HG02884 (cell line): ENCODE measurements around the gene SLC12A1.

Experiments used
- ATAC-seq: cut with Tn5 transposase; IDR thresholded peaks from one replicate; pipeline ENCODE4 v1.9.1; 2021; ENCODE audit warnings: mild to moderate bottlenecking, moderate library complexity; ENCODE audit not compliant: unreplicated experiment

The SLC12A1 gene

DNA sequence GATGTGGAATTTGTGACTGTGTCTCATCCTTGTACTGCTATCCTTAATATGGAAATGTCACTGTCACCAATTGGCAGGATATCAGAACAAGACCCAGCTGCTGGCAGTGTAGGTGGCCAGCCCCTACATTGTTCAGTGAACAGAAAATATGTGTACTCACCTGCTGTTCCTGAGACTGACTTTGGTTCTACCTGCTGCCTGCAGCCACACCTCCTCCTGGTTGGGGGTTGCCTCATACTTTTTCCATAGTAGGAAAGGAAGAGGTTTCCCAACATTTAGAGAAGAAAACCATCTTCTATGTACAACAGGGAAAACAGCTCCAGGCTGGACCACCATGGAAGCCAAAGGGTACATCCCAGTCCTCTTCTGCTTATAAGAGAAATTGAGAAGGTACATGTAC lies 35.9 kb downstream of the SLC12A1 start:
- ATAC-seq = no peak

DNA sequence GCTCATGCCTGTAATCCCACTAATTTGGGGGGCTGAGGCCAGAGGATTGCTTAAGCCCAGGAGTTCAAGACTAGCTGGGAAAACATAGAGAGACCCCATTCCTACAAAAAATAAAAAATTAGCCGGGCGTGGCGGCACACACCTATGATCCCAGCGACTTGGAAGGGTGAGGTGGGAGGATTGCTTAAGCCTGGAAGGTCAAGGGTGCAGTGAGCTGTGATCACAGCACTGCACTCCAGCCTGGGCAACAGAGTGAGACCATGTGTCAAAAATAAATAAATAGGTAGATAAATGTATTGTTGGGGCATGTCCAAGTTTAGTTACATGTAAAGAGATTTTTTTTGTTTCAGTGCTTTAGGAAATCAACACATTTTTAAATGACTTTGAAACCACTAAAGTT lies 36.4 kb downstream of the SLC12A1 start:
- no peak for ATAC-seq

DNA sequence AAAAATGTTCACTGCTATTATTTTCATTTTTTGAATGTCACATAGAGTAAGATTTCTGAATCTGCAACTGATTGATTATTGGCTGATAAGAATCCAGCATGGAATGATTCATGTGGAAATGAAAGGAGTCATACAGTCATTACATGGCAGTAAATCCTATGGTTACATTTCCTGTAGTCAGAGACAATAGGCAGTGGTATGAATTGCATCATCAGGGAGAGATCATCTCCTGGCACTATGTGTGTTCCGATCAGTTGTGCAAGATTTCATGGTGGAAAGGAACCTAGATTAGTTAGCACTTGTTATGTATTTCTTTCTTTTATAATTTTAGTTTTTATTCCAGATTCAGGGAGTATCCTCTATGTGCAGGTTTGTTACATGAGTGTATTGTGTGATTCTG lies 38.8 kb downstream of the SLC12A1 start:
- no peak for ATAC-seq

DNA sequence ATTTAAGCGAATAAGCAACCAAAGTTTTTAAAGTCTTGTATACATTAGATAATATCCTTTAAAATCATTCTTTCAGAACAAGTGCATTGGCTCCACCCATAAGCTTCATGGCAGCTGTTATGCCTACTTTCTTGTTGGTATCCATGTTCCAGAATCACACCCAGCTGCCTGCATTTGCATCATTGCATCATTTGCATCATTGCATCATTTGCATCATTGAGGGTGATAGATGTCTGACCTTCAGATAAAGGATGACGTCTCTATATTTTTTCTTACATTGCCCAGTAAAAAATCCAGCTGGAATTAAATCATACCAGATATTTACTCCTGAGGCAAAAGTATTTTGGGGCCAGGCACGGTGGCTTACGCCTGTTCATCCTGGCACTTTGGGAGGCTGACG lies 42.3 kb downstream of the SLC12A1 start:
- no peak for ATAC-seq

DNA sequence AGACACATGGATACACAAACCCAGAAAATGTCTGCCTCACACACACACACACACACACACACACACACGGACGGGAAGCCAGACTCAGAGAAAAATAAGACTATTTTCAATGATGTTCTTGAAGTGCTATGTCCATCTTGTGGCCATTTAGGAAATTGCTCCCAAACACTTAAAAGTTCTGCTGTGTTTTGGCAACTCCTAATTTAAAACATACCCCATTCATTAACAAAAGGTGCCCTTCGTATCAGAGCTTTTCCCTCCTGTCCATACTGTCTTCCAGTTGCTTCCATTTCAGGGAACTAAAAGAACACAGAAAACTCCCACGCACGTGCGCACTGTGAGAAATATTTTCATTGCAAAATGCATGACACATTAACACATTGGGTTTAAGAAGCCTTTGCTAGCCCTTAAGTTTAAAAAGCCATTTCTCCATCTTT lies 44.6 kb downstream of the SLC12A1 start:
- no peak for ATAC-seq

DNA sequence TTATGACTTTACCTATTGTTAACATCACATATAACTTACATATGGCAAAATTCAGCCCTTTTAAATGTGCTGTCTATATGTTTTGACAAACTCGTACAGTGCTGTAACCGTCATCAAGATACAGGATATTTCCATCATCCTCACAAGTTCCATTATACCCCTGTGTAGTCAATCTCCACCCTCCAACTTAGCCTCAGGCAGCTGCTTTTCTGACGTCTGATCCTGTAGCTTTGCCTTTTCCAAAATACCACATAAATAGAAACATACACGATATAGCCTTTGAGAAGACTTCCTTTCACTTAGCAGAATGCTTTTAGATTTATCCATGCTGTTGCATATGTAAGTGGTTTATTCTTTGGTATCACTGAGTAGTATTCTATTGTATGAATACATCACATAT lies 47.1 kb downstream of the SLC12A1 start:
- ATAC-seq = no peak

DNA sequence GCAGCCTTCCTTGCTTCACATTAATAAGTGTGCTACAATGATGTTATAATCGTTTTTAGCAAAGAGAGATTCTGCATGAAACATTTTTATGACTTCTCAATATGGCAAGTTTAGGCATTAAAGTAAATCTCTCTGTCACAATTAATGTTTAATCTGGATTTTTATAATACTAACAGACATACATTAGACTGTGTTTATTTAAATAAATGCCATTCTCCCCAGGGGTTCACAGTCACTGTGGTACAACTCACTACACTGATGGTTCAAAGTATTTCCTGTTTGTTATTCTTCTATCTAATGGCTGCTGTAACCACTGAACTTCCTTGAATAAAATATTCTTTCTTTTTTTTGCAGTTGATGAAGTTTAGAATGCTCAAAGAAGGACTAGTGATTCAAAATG lies 59.0 kb downstream of the SLC12A1 start:
- ATAC-seq = no peak

DNA sequence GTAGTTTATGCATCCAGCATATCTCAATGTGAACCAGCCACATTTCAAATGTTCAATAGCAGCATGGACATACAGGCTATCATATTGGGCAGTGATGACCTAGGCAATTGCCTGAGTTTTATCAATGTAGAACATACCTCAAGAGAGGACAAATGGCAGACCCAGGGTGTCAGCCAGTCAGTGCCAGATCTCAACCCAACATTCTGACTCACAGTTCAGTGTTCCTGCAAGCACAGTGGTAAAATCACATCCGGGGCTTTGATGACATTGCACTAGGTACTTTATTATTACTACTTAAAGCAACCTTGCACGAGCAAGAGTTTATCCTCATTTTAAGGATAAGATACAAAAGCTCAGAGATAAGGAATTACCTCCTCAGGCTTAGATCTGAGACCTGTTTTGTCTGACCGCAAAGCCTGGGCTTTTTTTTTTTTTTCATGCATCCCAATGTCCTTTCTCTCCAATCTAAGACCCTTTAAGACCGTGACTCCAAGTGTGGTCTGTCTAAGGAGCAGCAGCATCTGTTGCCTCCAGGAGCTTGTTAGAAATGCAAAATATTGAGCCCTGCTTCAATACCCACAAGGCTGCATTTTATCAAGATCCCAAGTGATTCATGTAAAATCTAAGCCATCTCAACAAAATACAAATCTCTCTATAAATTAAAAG lies 60.1 kb downstream of the SLC12A1 start:
- ATAC-seq = no peak

DNA sequence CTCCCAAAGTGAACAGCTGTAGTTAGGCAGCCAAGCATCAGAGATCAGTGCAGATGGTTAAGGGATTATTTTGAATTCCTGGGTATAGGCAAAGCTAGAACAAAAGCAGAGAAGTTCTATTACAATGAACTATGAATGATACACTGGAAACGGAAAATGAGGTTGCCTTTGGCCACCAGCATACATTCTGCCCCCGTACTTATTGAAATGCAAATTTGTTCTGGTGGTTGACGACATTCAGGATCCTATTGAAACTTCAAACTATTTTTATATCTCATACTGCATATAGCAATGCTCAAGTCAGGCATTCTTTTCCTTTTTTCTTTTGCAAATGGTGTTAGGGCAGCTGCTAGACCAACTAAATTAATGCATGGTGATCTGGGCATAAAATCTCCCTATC lies 61.7 kb downstream of the SLC12A1 start:
- ATAC-seq = no peak

DNA sequence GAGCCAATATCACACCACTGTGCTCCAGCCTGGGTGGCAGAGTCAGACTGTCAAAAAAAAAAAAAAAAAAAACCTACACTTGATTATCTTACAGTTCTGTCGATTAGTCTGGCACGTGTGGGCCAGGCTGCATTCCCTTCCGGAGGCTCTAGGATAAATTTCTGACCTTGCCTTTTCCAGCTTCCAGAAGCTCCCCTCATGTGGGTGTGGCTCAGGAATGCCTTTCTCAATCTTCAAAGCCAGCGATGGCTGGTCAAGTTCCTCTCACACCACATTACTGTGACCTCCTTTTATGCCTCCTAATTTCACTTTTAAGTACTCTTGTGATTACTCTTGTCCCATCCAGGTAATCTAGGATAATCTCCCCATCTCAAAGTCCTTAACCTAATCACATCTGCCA lies 66.9 kb downstream of the SLC12A1 start:
- ATAC-seq = no peak

DNA sequence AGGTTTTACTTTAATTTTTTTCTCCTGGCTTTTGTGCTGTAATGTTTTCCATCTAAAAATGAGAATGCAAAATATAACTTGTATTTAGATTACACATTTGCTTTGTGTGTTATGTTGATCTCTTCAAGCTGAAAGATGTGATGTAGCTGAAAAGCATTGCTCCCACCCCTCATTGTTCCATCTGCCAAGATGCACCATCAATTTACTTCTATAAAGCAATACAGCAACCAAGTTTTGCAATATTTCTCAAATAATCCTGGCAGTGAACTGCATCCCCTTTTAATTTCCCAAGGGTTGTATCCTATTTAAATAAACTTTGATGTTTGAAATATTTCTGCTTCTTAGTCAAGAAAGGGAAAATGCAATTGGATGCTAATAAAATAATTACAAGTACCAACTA lies 72.6 kb downstream of the SLC12A1 start:
- ATAC-seq = no peak

DNA sequence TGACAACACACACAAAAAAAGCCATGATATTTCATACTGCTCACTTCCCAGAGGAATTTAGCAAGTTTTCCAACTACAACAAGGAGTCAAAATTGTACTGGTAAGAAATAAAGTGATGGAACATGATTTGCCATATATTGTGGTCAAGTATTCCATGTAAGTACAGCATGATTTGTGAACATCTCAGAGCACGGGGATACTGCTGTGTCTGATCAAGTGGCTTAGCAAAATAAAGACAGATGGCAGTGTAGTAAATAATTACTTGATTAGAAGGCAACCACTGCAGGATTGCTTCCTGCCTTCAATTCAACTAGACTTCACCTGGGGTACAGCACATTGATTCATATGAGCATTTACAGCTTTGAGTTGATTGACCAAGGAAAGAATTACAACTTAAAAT lies 73.5 kb downstream of the SLC12A1 start:
- ATAC-seq = no peak

DNA sequence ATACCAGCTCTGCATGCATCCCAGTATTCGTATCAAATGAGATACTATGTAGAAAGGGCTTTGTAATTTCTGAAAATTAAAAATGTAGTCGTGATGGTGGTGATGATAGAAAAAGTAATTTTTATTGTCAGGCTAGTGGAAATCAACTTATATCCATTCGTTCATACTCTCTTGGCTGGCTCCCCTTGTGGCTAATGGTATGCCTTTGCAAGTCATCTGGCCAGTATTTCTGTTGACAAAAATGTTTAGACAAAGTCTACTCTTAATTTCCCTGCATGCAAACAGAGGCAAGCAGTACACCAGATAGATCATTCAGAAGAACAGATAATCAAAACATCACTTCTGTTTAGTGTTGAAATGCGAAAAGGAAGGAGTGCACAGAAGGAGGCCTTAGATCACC lies 75.6 kb downstream of the SLC12A1 start:
- ATAC-seq = no peak

DNA sequence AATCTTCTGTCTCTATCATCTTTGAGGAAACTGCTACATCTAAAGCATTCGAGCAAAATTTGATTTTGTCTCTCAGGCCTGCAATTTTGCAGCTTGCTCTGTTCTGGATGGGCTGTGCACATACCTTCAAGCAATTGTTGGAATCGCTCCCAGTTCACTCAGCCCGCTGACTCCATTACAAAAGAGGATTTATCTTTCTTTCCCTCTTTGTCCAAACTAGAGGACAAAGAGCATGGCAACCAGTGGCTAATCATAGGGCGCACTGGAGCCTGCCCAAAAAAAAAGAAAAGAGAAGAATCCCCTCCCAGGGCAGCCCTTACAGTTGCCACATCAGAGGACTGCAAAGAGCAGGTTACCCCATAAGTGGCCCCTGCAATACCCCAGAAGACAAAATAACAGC lies 76.1 kb downstream of the SLC12A1 start:
- ATAC-seq = no peak

DNA sequence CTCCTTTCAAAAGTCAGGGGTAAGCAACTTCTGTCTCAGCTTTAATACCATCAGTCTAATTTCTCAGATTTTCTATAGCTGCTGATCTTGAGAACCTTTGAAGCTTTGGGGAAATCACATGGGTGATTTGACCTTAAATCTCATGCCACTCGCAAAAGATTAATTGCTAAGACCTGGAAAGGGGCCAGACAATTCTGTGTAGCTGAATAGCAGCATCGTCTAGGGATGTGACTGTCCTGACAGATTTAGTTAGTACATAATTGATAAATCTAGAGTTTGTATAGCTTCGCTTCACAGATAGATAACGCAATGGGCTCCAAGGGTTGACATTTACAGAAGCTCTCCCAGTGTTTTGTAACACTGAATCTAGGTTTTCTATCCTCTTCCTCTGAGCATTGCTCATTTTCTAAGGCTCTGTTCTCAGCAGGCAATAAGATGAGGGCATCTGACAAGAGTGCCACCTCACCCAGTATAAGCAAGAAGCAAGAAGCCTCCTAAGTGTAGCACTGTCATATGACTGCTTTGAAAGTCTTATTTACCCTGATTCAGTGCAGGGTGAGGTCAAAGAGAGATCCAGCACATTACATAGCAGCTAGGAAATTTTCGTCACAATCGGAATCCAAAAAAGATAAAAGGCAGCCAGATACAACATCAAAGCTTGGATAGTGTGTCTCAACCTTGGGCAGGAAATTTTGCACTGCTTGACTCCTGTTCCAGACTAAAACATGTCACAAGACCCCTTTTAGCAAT lies 77.5 kb downstream of the SLC12A1 start:
- ATAC-seq = no peak

DNA sequence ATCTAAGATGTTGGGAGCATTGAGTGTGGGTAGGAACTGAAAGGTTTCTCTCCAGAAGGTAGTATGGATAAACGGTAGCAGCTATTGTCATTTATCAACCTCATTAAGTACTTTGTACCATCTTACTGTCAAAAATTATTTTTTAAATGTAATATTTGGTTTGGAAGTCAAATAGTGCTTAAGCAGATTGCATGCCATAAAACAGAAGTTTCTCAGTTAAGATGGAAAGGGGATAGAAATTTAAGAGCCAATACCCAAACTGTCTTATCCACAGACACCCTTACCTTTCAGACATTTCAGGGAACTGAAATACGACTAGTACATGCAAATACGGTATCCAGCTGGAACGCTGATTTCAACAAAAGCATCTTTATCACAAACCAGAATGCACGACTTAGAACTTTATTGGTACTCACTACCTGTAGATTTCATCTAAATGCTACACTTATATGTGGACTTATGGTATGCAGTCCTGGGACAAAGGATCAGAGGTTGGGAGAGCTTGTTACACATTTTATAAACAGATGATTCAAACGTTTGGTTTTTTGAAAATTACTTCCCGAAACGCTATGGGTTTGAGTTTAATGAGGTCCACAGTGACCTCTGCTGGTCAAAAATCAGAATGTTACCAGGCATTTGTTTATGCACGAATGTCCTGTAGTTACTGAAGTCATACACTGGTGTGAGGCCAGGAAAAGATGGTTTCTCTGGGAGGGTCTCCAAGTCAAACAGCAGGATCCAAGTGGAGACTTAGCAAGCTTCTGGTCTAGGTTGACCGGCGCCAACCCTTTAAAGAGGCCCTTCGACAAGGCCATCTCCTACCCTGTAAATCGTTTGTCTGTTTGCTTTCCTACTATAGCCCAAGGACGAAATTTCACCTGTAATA lies 79.5 kb downstream of the SLC12A1 start:
- peak; percentile 82 for ATAC-seq

DNA sequence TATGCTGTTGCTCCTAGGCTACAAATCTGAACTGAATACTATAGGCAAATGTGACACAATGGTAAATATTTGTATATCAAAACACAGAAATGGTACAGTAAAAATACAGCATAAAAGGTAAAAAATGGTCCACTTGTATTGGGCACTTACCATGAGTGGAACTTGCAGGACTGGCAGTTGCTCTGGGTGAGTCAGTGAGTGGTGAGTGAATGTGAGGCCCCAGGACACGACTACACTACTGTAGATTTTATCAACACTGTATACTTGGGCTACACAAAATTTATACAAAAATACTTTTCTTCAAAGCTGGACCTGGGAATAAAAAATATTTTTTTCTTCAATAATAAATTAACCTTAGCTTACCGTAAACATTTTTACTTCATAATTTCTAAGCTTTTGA lies 83.5 kb downstream of the SLC12A1 start:
- ATAC-seq = no peak

DNA sequence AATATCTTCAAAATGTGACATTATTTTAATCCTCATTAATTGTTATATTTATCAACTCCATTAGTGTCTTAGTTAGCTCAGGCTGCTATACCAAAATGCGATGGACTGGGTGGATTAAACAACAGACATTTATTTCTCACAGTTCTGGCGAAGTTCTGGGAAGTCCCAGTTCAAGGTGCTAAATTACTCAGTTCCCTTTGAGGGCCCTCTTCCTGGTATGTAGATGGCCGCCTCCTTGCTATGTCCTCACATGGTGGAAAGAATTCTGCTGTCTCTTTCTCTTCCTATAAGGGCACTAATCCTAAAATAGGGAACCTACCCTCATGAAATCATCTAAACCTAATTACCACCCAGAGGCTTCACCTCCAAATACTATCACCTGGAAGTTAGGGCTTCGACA lies 86.4 kb downstream of the SLC12A1 start:
- ATAC-seq = no peak

DNA sequence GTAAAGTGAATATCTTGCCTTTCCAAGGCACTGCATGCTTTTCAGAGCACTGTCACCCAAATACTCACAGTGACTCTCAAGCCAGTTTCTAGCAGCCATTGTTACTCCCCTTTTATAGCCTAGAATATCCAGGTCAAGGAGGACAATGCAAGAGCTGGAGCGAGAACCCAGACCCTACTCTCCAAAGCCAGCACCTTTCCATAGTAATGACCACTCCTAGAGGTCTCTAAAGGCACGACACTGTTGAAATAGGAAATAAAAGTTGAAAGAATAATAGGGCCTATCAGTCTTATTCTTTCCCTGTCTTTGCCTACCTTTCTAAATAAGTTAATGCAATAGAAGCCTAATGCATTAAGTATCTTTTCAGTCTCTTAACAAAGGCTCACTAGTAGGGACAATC lies 91.6 kb downstream of the SLC12A1 start:
- ATAC-seq = no peak

DNA sequence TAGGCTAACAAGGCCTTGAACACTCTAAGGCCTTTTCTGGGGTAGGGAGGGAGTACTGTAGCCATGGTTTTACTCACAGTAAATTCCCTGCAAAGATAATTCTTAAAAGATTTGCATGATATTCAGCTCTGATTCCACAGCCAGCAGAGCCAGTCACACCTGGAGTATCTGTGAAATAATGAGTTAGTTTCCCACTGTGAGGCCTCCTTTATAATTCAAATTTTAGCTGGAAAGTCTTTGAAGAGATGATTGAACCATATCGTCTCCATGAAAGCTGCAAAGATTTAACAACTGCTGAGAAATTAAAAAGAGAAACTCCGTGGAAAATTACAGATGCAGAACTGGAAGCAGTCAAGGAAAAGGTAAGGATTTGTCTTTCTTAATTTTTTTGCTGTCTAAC lies 92.8 kb downstream of the SLC12A1 start:
- ATAC-seq = no peak

DNA sequence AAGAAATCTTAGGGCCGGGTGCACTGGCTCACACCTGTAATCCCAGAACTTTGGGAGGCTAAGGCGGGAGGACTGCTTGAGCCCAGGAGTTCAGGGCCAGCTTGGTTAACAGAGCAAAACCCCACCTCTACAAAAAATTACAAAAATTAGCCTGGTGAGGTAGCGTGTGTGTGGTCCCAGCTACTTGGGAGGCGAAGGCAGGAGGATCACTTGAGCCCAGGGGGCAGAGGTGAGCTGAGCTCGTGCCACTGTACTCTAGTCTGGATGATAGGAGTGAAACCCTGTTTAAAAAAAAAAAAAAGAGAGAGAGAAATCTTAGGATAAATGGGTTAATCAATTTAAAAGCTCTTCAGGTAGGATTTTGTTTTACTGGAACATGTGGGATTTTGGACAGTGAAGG lies 93.9 kb downstream of the SLC12A1 start:
- no peak for ATAC-seq

DNA sequence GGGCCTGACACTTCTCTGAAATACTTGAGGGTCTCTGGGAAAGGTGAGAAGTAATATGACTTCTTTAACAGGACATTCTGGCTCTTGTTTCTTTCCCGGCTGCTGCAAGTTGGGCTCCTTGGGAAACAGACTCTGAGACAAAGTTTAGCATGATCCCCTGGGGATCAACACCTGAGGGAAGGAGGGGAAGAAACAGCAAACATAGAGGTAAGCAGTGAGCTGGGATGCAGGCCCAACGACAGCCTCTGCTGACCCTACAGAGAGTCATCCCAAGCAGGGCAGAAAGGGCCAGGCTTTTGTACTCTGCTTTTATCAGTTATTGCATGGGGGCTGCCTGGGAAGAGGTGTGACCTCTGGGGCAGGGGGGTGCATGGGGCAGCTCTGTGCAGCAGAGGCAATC lies 98.3 kb downstream of the SLC12A1 start:
- no peak for ATAC-seq
